SK-N-MC (cell line): ENCODE results near the gene LCN10.

Experiments used
- EZH2 ChIP-seq: fragments of 200-600 bp; sonication (generic); IDR thresholded peaks from one replicate; pipeline ENCODE4 v1.6.1; 2017; ENCODE audit warnings: antibody characterized with exemption
- FOXP2 ChIP-seq: optimal IDR thresholded peaks from 2 replicates; pipeline ENCODE3; 2011; ENCODE audit warnings: mild to moderate bottlenecking, moderate library complexity; ENCODE audit not compliant: insufficient read depth; ENCODE audit errors: extremely low read length, control extremely low read depth
- POLR2AphosphoS5 ChIP-seq: IDR thresholded peaks from 2 replicates; pipeline ENCODE4 v1.6.1; 2012; ENCODE audit warnings: mild to moderate bottlenecking, low read depth, low read length, borderline replicate concordance

DNA sequence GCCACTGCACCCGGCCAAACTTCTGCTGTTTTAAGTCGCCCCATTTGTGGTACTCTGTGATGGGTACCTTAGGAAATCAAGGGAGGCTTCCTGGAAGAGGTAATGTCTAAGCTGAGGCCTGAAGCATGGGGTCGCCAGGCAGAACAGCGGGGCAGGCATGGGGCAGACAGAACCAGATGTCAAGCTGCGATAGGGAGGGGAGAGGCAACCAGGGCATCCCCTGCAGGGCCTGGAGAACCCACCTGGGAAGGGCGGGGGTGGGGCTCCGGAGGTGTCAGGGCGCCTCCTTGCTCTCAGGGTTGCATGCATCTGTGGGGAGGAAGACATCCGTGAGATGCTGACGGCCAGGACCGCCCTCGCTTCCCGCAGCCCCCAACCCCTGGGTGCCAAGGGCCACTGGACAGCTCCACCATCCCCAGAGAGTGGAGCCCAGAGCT is 18.8 kb upstream of the LCN10 start:
- TF ChIP-seq EZH2: no peak
- no peak for TF ChIP-seq POLR2AphosphoS5
- TF ChIP-seq FOXP2: no peak
